Stomach (tissue), 9 donors: ENCODE measurements around the gene MILR1. TPM values are rescaled to one million over a fixed set of nuclear protein-coding genes. Genes with fewer than 3 reads are reported as not detected.
A peak's percentile ranks its signal among the peaks of the same experiment; 100 is the strongest.

Experiments used
- DNase-seq, 2 donors: peaks; one replicate each; pipeline versions ENCODE4 v3.0.0 to v3.0.0-alpha.2; 2013 to 2019
- H3K27ac ChIP-seq, 5 donors: fragments of 200-600 bp in 4 of 5; sonication (generic) in 4 of 5; one replicate each; pipeline ENCODE4 v1.5.1; 2013 to 2019; ENCODE audit warnings: mild to moderate bottlenecking in 1 of 5, moderate library complexity in 1 of 5
- H3K27me3 ChIP-seq, 3 donors: fragments of 200-600 bp; sonication (generic); one replicate each; pipeline ENCODE4 v1.5.1; 2017 to 2019; ENCODE audit warnings: mixed run types in 1 of 3
- H3K36me3 ChIP-seq, 4 donors: fragments of 200-600 bp; sonication (generic); 1 replicate in 3 of 4; 2 replicates in 1 of 4; pipeline ENCODE4 v1.5.1; 2016 to 2019
- H3K4me1 ChIP-seq, 4 donors: fragments of 200-600 bp; sonication (generic); one replicate each; pipeline ENCODE4 v1.5.1; 2016 to 2019
- H3K4me3 ChIP-seq, 4 donors: fragments of 200-600 bp; sonication (generic) in 3 of 4; one replicate each; pipeline ENCODE4 v1.5.1; 2016 to 2019; ENCODE audit warnings: mild to moderate bottlenecking in 1 of 4
- H3K9me3 ChIP-seq, 4 donors: fragments of 200-600 bp; sonication (generic); one replicate each; pipeline ENCODE4 v1.5.1; 2016 to 2019
- CTCF ChIP-seq, 7 experiments: fragments of 450-650 bp in 4 of 7; fragments of 200-600 bp in 3 of 7; sonication (generic) in 3 of 7; IDR thresholded peaks; one replicate each; pipeline ENCODE4 v1.5.1; 2016 to 2019; ENCODE audit warnings: antibody characterized with exemption in 7 of 7, control low read depth in 2 of 7, mild to moderate bottlenecking in 1 of 7
- EP300 ChIP-seq: sonication (generic); formaldehyde crosslinking; IDR thresholded peaks from one replicate; pipeline ENCODE4 v1.6.1; 2017; ENCODE audit warnings: antibody characterized with exemption
- POLR2A ChIP-seq, 4 donors: fragments of 450-650 bp; IDR thresholded peaks; one replicate each; pipeline ENCODE4 v1.6.1; 2016; ENCODE audit warnings: antibody characterized with exemption in 4 of 4, control low read depth in 2 of 4, mild to moderate bottlenecking in 1 of 4, moderate library complexity in 1 of 4
- POLR2AphosphoS5 ChIP-seq, 3 donors: sonication (generic); formaldehyde crosslinking; IDR thresholded peaks; one replicate each; pipeline ENCODE4 v1.6.1; 2016; ENCODE audit warnings: antibody characterized with exemption in 3 of 3
- WGBS, 5 donors: extraction: QIAGEN DNeasy Blood & Tissue Kit in 3 of 5; methylation state at CpG; one replicate each; pipeline versions ENCODE4 v1.1.5 to v1.1.7; 2013 to 2018; 5-methylcytosine and 5-hydroxymethylcytosine counted together
- intact Hi-C: fragments of 100-400 bp; cut with DNase I; formaldehyde crosslinking; loops from one replicate; pipeline ENCODE4 v1.15.1; 2023; ENCODE audit warnings: low total_unique reads
- polyA plus RNA-seq, 3 donors: library from polyadenylated mRNA; stranded (reverse); fragments of 200-250 nt; gene quantifications; one replicate each; pipeline ENCODE4 v1.2.3, GENCODE V29; 2013
- total RNA-seq, 5 donors: library from RNA; depleted of rRNA; stranded (reverse); fragments of >200 nt; gene quantifications; one replicate each; pipeline versions ENCODE4 v1.1.0 to v1.2.3, GENCODE V29; 2014 to 2016
- donor health status: healthy with polysubstance abuse.
- donor health status: Bipolar disorder and iron deficiency.
- donor health status: healthy.

MILR1 gene
- total and polyA plus RNA-seq, 8 donors: 1.4 to 4.2 (median 2.7) TPM; not detected in 3

- Histone ChIP-seq H3K4me1 (peaks cover 64 to 93% (median 78%) of the 10 kb centered on the region in 4 donors), H3K9me3 (no peaks in the 10 kb centered on the region), H3K4me3 (peak overlapping the region in 1 of 4 donors; percentile 89), H3K27me3 (no peaks in the 10 kb centered on the region), H3K27ac (peak overlapping the region in 2 of 5 donors; percentile 3 to 46), H3K36me3 (peaks cover 68 to 74% (median 70%) of the 10 kb centered on the region in 4 donors)
- intact Hi-C loops: no loop called here
- TF ChIP-seq POLR2AphosphoS5 (IDR thresholded peaks at IDR 0.05): peak in 2 of 3 donors; percentile 35 to 47
- TF ChIP-seq EP300: no peak
- no peak for TF ChIP-seq CTCF (IDR thresholded peaks at IDR 0.05)
- TF ChIP-seq POLR2A (IDR thresholded peaks at IDR 0.05): no peak
- no peak for DNase-seq
- 77 to 83% (median 80%) methylated on average over 6 of the region's 6 CpGs for WGBS, 5 donors
Observed at GRCh38 chr17:64499805-64500486, 51.0 kb downstream of the MILR1 start.

- TF ChIP-seq POLR2A (IDR thresholded peaks at IDR 0.05) (no peak), POLR2AphosphoS5 (IDR thresholded peaks at IDR 0.05) (peak in 1 of 3 donors; percentile 10)
- Histone ChIP-seq H3K4me1 (peaks cover 59 to 87% (median 73%) of the 10 kb centered on the region in 4 donors), H3K27me3 (no peaks in the 10 kb centered on the region), H3K27ac (peak overlapping the region in 1 of 5 donors; percentile 46), H3K4me3 (peak overlapping the region in 1 of 4 donors; percentile 89), H3K36me3 (peaks cover 68 to 74% (median 70%) of the 10 kb centered on the region in 4 donors), H3K9me3 (no peaks in the 10 kb centered on the region)
- intact Hi-C loops: no loop called here
- DNase-seq: no peak
- WGBS, 5 donors: 82 to 84% (median 84%) methylated on average over 8 of the region's 8 CpGs
Observed at GRCh38 chr17:64500487-64500859, 51.6 kb downstream of the MILR1 start.

GRCh38 chr17:64500862-64501765 is 52.2 kb downstream of the MILR1 start:
- Histone ChIP-seq H3K27ac (peak overlapping the region in 2 of 5 donors; percentile 5 to 46), H3K9me3 (no peaks in the 10 kb centered on the region), H3K4me3 (peak overlapping the region in 2 of 4 donors; percentile 8 to 89), H3K4me1 (peaks cover 52 to 81% (median 67%) of the 10 kb centered on the region in 4 donors), H3K27me3 (no peaks in the 10 kb centered on the region), H3K36me3 (peaks cover 68 to 74% (median 70%) of the 10 kb centered on the region in 4 donors)
- DNase-seq: no peak
- TF ChIP-seq EP300 (no peak), POLR2A (IDR thresholded peaks at IDR 0.05) (no peak), CTCF (IDR thresholded peaks at IDR 0.05) (no peak), POLR2AphosphoS5 (IDR thresholded peaks at IDR 0.05) (peak in 1 of 3 donors; percentile 14)
- 74 to 83% (median 77%) methylated on average over 11 of the region's 11 CpGs for WGBS, 5 donors
- intact Hi-C loops: no loop called here

- TF ChIP-seq CTCF (IDR thresholded peaks at IDR 0.05): no peak
- no peak for TF ChIP-seq POLR2A (IDR thresholded peaks at IDR 0.05)
- TF ChIP-seq POLR2AphosphoS5 (IDR thresholded peaks at IDR 0.05): no peak
- TF ChIP-seq EP300: no peak
- Histone ChIP-seq H3K9me3 (no peaks in the 10 kb centered on the region), H3K4me3 (peak overlapping the region in 2 of 4 donors; percentile 16 to 89), H3K27me3 (no peaks in the 10 kb centered on the region), H3K27ac (peak overlapping the region in 3 of 5 donors; percentile 19 to 100 (median 24)), H3K4me1 (peaks cover 49 to 77% (median 65%) of the 10 kb centered on the region in 4 donors), H3K36me3 (peaks cover 68 to 74% (median 70%) of the 10 kb centered on the region in 4 donors)
- intact Hi-C loops: no loop called here
- DNase-seq: no peak
- 48 to 68% (median 58%) methylated on average over 3 of the region's 3 CpGs for WGBS, 5 donors
Observed at GRCh38 chr17:64502021-64502420, 53.1 kb downstream of the MILR1 start.
